HG03342 (cell line): ENCODE results near the gene GNAL.

ENCODE experiments used
- ATAC-seq: cut with Tn5 transposase; IDR thresholded peaks from one replicate; pipeline ENCODE4 v1.9.1; 2021; ENCODE audit warnings: mild to moderate bottlenecking, moderate library complexity; ENCODE audit not compliant: unreplicated experiment

Gene GNAL

DNA sequence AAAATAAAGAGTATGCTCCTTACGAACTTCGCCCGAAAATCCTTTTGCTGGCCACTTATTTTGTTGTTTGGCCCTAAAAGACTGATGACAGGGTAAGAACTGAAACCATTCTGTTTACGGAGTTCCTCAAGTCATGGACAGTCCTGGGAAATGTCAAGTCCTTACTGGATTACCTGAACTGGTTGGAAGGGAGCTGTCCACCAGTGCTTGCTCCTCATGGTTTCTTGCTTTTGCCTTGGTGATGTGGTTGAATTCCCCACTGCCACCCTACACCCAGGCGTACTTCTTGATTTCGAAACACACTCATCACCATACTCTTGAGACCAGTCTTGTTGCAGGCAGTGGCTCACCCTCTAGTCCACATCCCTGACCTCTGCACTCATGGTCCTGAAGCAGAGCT, 113.1 kb downstream of the GNAL start:
- ATAC-seq, result no peak

GRCh38 chr18:11802586-11802985, 113.5 kb downstream of the GNAL start:
- no peak for ATAC-seq

DNA sequence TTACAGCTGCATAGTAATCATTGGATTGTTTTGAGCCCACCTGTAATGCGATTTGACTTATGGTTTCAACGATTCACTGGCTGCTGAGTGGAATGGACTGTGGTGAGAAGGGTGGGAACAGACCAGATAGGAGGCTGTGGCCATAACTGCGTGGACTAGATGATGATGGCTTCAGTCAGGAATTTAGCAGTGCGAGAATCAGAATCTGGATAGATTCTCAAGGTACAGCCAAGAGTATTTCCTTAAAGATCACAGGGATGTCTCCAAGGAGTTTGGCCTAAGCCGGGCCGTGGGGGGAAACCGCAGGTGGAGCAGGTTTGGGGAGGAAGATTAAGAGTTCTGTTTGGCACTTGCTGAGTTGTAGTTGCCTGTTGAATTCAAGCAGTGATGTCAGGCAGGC, 118.2 kb downstream of the GNAL start:
- ATAC-seq, result no peak

GRCh38 chr18:11808001-11808855, 119.2 kb downstream of the GNAL start:
- no peak for ATAC-seq

GRCh38 chr18:11809895-11810294, 120.8 kb downstream of the GNAL start:
- no peak for ATAC-seq

- no peak for ATAC-seq
Measured at GRCh38 chr18:11810379-11810778, 121.3 kb downstream of the GNAL start.

DNA sequence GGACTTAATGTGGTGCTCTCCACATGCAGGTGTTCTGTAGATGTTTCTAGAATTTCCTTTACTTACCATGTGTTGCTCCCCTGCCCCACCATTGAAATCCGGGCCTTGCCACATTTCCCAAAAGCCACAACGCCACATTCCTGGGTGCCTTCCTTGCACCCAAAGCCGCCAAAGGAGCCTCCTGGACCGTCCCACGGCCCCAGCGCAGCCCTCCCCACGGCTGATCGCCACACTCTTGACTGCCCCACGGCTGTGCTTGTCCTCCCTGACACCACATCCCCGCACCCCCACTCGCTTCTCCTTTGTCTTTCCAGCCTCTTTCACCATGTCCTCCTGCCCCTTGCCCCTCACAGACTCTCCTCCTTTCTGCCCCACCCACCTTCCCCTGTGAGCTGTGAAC, 121.9 kb downstream of the GNAL start:
- no peak for ATAC-seq

DNA sequence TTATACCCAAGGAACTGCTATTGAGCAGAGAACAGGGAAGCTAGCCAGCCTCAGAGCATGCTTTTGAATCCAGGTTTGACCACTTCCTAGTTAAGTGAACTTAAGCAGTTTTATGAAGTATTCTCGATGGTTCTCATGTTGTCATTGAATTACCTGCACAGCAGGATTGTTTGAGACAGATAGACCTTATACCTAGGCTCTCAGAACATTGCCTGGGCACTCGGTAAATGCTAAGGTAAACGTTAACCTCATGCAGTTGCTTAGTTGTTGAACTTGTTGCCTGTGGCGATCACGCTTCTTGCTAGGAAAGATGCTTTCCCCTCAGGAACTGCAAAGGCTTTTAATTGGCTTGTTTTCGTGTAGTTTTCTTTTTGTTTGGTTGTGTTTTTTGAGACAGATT, 128.2 kb downstream of the GNAL start:
- ATAC-seq, result no peak

- no peak for ATAC-seq
Measured at GRCh38 chr18:11818486-11819203, 129.6 kb downstream of the GNAL start.

- no peak for ATAC-seq
Measured at GRCh38 chr18:11819938-11820337, 130.9 kb downstream of the GNAL start.

DNA sequence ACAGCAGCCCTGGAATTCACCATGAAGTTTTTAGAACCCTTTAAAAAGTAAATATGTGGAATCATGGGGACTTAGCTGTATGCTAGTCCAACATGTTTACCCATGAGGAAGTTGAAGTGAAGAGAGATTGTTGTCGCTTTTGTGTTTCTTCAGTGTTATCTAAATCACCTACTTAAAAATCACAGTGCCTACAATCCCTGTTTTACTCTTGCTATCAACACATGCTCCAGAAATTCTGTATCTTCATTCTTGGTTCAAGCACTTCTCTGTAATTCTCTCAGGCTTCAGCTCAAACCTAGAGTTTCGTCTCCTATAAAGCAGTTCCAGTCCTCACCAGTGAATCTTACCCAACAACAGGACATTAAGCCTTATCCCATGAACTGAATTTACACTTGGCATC, 131.6 kb downstream of the GNAL start:
- no peak for ATAC-seq

DNA sequence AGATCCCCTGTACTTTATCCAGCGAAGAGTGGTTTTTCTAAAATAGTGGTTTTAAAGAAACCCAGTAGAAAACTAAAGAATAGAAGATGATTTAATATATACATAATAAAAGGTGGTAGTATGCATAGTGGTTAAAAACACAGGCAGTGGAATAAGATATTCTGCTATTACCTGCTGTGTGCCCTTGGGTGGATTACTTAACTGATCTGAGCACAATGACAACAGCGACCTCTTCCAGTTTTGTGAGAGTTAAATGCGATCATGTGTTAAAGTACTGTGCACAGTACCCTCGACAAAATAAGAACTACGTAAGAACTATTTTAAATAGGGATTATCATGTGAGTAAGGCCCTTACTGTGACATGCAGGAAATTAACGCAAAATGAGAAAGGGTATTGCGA, 132.1 kb downstream of the GNAL start:
- ATAC-seq, result no peak

- no peak for ATAC-seq
Measured at GRCh38 chr18:11821643-11822237, 132.7 kb downstream of the GNAL start.

DNA sequence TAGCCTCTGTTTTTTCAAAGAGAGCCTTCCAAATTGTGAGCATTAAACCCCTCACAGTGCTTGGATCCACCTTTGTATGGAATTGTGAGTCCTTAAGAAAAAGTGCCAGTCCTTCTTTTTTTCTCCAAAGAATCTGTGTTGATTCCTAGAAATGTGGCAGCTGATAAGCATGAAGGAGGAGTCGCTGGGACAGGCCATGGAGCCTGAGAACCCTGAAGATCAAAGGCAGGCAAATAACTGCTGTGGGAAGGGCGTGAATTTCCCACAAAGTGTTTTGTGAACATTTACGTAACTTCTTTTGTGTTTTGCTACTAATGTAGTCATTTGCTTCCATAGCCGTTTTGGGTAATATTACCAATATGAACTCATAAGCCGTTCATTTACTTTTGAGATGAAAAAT, 134.5 kb downstream of the GNAL start:
- ATAC-seq, result no peak

- ATAC-seq, result no peak
Measured at GRCh38 chr18:11826836-11827235, 137.8 kb downstream of the GNAL start.

DNA sequence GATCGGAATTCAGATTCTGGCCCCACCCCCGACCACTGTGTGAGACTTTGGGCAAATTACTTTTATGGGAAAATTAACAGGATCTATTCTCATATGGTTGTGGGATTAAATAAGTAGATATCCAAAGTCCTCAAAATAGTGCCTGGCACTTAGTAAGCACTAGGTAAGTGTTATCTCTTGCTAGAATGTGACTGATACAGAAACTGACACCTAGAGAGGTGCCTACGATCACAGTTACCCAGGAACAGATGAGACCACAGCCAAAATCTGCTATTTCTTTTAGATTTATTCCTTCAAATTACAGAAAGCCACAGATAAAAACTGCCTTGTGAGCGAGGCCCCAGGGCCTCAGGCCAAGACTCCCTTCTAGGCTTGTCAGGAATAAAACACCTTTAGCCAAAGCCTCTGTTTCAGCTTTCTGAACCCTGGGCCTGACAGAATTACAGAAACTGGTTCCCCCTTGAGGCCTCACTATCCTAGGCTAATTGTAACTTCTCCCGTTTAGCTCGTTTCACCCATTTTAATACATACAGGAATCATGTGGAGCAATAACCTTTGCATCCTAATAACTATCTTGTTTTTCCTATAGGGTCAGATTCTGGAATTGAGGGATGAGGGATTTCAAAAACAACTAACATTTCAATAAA, 139.8 kb downstream of the GNAL start:
- ATAC-seq, result no peak

GRCh38 chr18:11830585-11830984, 141.5 kb downstream of the GNAL start:
- ATAC-seq, result no peak

GRCh38 chr18:11831921-11832320, 142.9 kb downstream of the GNAL start:
- ATAC-seq, result no peak

DNA sequence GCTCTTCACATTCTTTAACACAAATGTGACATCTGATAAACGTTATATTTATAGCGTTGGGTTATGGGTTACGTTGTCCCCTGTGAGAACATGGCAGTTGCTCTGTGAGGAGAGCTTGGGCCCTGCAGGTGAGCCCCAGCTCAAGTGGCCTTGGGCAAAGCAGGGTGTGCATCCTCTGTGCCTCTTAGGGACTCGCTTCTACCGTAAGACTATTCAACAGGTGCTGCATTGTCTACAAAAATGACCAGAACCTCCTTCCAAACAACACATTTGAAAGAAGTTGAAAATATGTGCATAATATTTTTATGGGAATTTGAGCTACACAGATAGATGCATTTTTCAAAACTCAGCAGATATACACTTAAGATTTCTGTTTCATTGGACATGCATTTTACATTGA, 145.7 kb downstream of the GNAL start:
- no peak for ATAC-seq

GRCh38 chr18:11839556-11839955, 150.5 kb downstream of the GNAL start:
- ATAC-seq, result no peak

- ATAC-seq, result no peak
Measured at GRCh38 chr18:11840493-11840892, 151.4 kb downstream of the GNAL start.
